K562 (cell line): ENCODE data around the gene SOCS3. TPM values are rescaled to one million over a fixed set of nuclear protein-coding genes. Genes with fewer than 3 reads are reported as not detected.
A peak's percentile ranks its signal among the peaks of the same experiment; 100 is the strongest.

ENCODE experiments used
- CBX8 ChIP-seq: fragments of 200-600 bp; sonication (generic); IDR thresholded peaks from 2 replicates; pipeline ENCODE4 v1.6.1; 2012; ENCODE audit warnings: borderline replicate concordance, mixed run types, low read depth, mild to moderate bottlenecking, moderate library complexity, mixed read lengths, low read length, control low read depth, inconsistent platforms; ENCODE audit not compliant: poor library complexity, severe bottlenecking; ENCODE audit errors: extremely low read depth
- FOXJ2 ChIP-seq: fragments of 200-800 bp; sonication (Bioruptor generic); IDR thresholded peaks from 2 replicates; pipeline ENCODE4 v1.6.1; 2016; ENCODE audit warnings: missing genetic modification characterization, missing compliant biosample characterization
- GABPB2 ChIP-seq: fragments of 250-450 bp; sonication (Bioruptor Pico); conservative IDR thresholded peaks from 2 replicates; pipeline ENCODE4 v1.5.1; 2021; ENCODE audit warnings: mild to moderate bottlenecking
- KLF1 ChIP-seq: fragments of 450-650 bp; IDR thresholded peaks from 2 replicates; pipeline ENCODE4 v1.6.1; 2016; ENCODE audit warnings: missing genetic modification characterization, missing compliant biosample characterization
- LEF1 ChIP-seq: fragments of 450-650 bp; IDR thresholded peaks from 2 replicates; pipeline ENCODE4 v1.6.1; 2016; ENCODE audit warnings: mild to moderate bottlenecking
- NCOA4 ChIP-seq: fragments of 450-650 bp; IDR thresholded peaks from 2 replicates; pipeline ENCODE4 v1.6.1; 2018; ENCODE audit warnings: mild to moderate bottlenecking; ENCODE audit not compliant: partially characterized antibody
- PHF20 ChIP-seq: fragments of 450-650 bp; IDR thresholded peaks from 2 replicates; pipeline ENCODE4 v1.6.1; 2018; ENCODE audit not compliant: partially characterized antibody
- PHF8 ChIP-seq: fragments of 200-600 bp; sonication (generic); IDR thresholded peaks from 2 replicates; pipeline ENCODE4 v1.6.1; 2012; ENCODE audit warnings: mixed run types, mild to moderate bottlenecking, inconsistent platforms, low read length, moderate library complexity, borderline replicate concordance
- POLR3G ChIP-seq: IDR thresholded peaks from 2 replicates; pipeline ENCODE4 v1.6.1; 2011; ENCODE audit not compliant: insufficient read length, insufficient replicate concordance; ENCODE audit errors: extremely low read depth
- PRPF4 ChIP-seq: fragments of 200-400 bp; formaldehyde crosslinking; IDR thresholded peaks from one replicate; pipeline ENCODE4 v1.6.1; 2017; ENCODE audit warnings: low read length, low read depth, mild to moderate bottlenecking; ENCODE audit not compliant: insufficient read depth, poor library complexity, severe bottlenecking
- RAD51 ChIP-seq: fragments of 450-650 bp; IDR thresholded peaks from 2 replicates; pipeline ENCODE4 v1.7.1; 2016; ENCODE audit warnings: low read depth, mild to moderate bottlenecking, borderline replicate concordance
- RBM15 ChIP-seq: fragments of 200-400 bp; formaldehyde crosslinking; IDR thresholded peaks from 2 replicates; pipeline ENCODE4 v1.6.1; 2018; ENCODE audit warnings: mild to moderate bottlenecking, low read length, moderate library complexity; ENCODE audit not compliant: insufficient read depth
- RBM17 ChIP-seq: fragments of 200-400 bp; formaldehyde crosslinking; IDR thresholded peaks from 2 replicates; pipeline ENCODE4 v1.6.1; 2017; ENCODE audit warnings: low read depth, mild to moderate bottlenecking, low read length, borderline replicate concordance
- RFX5 ChIP-seq: IDR thresholded peaks from 2 replicates; pipeline ENCODE4 v1.6.1; 2011; ENCODE audit warnings: low read depth, mild to moderate bottlenecking, improper control_type of control experiment, low read length
- SIN3B ChIP-seq: fragments of 450-650 bp; IDR thresholded peaks from 2 replicates; pipeline ENCODE4 v1.6.1; 2017; ENCODE audit warnings: low read depth, mild to moderate bottlenecking, moderate library complexity
- SMAD2 ChIP-seq: fragments of 150-350 bp; IDR thresholded peaks from 2 replicates; pipeline ENCODE4 v1.6.1; 2014; ENCODE audit warnings: low read depth, mild to moderate bottlenecking, low read length
- SMARCB1 ChIP-seq: IDR thresholded peaks from 2 replicates; pipeline ENCODE4 v1.6.1; 2011; ENCODE audit warnings: improper control_type of control experiment, low read depth; ENCODE audit not compliant: insufficient read length
- WHSC1 ChIP-seq: IDR thresholded peaks from one replicate; pipeline ENCODE4 v1.6.1; 2012; ENCODE audit warnings: low read length, control low read depth, inconsistent platforms
- ZFP1 ChIP-seq: fragments of 450-650 bp; formaldehyde crosslinking; IDR thresholded peaks from 2 replicates; pipeline ENCODE4 v1.4.0; 2020; ENCODE audit warnings: mild to moderate bottlenecking, mixed read lengths
- ZNF551 ChIP-seq: fragments of 250-450 bp; sonication (Bioruptor Pico); IDR thresholded peaks from 2 replicates; pipeline ENCODE4 v1.5.0; 2021; ENCODE audit warnings: mild to moderate bottlenecking, moderate library complexity
- ZNF644 ChIP-seq: fragments of 200-800 bp; sonication (Bioruptor generic); IDR thresholded peaks from 2 replicates; pipeline ENCODE4 v1.6.1; 2016; ENCODE audit warnings: low read depth, missing genetic modification characterization, missing compliant biosample characterization
- polyA plus RNA-seq, 8 experiments: library from polyadenylated mRNA; depleted of rRNA in 4 of 8; stranded (reverse) in 5 of 8; unstranded in 3 of 8; fragments of >200 nt; fragmentation: Nextera tagmentation in 2 of 8; fragmentation: Illumina TruSeq in 1 of 8; extraction: Ambion mirVana in 2 of 8; extraction: Trizol in 1 of 8; gene quantifications; 2 replicates each; pipeline versions ENCODE4 v1.2.1 to v1.2.3, GENCODE V29; 2011 to 2014; ENCODE audit warnings: inconsistent platforms in 1 of 8, missing spikeins in 1 of 8
- total RNA-seq, 7 experiments: library from RNA; depleted of rRNA in 6 of 7; stranded (reverse); fragments of >200 nt in 6 of 7; fragmentation: Illumina TruSeq in 2 of 7; extraction: Trizol in 2 of 7; gene quantifications; 2 replicates each; pipeline versions ENCODE4 v1.2.1 to v1.2.3, GENCODE V29; 2011 to 2021; ENCODE audit warnings: low replicate concordance in 1 of 7
- TF ChIP-seq, protein P1 (sequence below): IDR thresholded peaks from 2 replicates; pipeline ENCODE4 v1.6.1; 2016; ENCODE audit warnings: missing genetic modification characterization, missing compliant biosample characterization
- TF ChIP-seq, protein P2 (sequence below): sonication (generic); formaldehyde crosslinking; IDR thresholded peaks from 2 replicates; pipeline ENCODE4 v1.8.0; 2022; ENCODE audit warnings: missing genetic modification reagents, mild to moderate bottlenecking, moderate library complexity, borderline replicate concordance
- TF ChIP-seq, protein P3 (sequence below): fragments of 250-450 bp; sonication (Bioruptor Pico); IDR thresholded peaks from 2 replicates; pipeline ENCODE4 v1.8.0; 2022; ENCODE audit warnings: moderate library complexity, mild to moderate bottlenecking, inconsistent platforms

SOCS3 gene
- total and polyA plus RNA-seq, 9 of the 15 experiments (the other 6 are each of a cell fraction or from before 2014, with no cell fraction given): 0.56 to 38.9 (median 13.7) TPM

DNA sequence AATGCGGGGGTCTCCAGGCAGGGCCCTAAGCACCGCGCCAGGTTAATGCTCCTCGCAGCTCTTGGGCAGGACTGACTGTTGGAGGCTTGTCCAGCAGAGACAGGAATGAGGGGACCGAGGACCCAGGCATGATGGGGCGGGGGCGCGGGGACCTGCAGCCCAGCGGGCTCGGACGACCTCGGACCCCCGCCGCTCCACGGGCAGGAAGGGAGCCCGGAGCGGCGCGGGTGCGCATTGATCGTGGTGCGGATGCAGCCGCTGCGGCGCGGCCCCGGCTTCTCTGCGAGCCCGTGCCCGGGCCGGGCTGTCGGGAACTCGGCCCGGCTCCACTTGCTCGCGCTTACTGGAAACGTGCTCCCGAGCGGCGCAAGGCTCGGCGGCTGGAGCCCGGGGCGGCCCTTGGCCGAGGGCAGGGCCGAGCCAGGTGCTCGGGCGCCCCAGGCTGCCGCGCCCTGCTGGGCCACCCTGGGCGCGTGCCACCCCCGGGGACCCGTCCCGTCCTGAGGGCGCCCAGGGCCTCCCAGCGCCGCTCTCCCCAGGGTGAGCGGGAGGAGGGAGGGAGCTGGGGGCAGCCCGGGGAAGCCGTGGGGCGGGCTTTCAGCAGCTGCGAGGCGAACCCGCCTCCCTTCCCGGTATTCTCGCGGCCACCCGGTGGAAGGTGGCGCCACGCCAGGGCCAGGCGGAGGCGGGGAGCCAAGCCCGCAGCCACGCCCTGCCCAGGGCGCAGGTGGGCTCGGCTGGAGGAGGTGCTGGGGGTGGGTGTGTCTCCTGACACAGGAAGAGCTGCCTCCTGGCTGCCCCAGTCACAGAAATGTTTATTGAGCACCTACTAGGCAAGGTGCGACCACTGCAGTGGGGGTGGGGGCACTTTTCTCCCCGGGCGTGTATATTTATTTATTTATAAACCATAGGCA, 45.9 kb downstream of the SOCS3 start (continued):
- TF ChIP-seq, protein P1, sequence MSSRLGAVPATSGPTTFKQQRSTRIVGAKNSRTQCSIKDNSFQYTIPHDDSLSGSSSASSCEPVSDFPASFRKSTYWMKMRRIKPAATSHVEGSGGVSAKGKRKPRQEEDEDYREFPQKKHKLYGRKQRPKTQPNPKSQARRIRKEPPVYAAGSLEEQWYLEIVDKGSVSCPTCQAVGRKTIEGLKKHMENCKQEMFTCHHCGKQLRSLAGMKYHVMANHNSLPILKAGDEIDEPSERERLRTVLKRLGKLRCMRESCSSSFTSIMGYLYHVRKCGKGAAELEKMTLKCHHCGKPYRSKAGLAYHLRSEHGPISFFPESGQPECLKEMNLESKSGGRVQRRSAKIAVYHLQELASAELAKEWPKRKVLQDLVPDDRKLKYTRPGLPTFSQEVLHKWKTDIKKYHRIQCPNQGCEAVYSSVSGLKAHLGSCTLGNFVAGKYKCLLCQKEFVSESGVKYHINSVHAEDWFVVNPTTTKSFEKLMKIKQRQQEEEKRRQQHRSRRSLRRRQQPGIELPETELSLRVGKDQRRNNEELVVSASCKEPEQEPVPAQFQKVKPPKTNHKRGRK (tag): no peak
- TF ChIP-seq NCOA4 (no peak), PRPF4 (no peak), POLR3G (no peak), RBM15 (no peak), WHSC1 (no peak), LEF1 (no peak), SIN3B (0 out of 2 replicates have a peak, but pooled peaks have one; percentile 13), SMAD2 (no peak), ZNF551 (CRISPR knock-in tag) (no peak), PHF20 (no peak), PHF8 (peak; percentile 72; the same call in 1 of the 2 replicates), RAD51 (no peak), KLF1 (0 out of 2 replicates have a peak, but pooled peaks have one; percentile 27), GABPB2 (CRISPR knock-in tag) (no peak), RBM17 (no peak), ZFP1 (CRISPR knock-in tag) (no peak), FOXJ2 (tag) (no peak), SMARCB1 (no peak), CBX8 (no peak), RFX5 (no peak), ZNF644 (tag) (no peak)
- TF ChIP-seq, protein P2, sequence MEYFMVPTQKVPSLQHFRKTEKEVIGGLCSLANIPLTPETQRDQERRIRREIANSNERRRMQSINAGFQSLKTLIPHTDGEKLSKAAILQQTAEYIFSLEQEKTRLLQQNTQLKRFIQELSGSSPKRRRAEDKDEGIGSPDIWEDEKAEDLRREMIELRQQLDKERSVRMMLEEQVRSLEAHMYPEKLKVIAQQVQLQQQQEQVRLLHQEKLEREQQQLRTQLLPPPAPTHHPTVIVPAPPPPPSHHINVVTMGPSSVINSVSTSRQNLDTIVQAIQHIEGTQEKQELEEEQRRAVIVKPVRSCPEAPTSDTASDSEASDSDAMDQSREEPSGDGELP (CRISPR knock-in tag): peak; percentile 96
- TF ChIP-seq, protein P3, sequence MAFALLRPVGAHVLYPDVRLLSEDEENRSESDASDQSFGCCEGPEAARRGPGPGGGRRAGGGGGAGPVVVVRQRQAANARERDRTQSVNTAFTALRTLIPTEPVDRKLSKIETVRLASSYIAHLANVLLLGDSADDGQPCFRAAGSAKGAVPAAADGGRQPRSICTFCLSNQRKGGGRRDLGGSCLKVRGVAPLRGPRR: no peak
